Karpas-422 (cell line): ENCODE results near the gene PARP11. TPM values are rescaled to one million over a fixed set of nuclear protein-coding genes. Genes with fewer than 3 reads are reported as not detected.
"Not testable (repeated sequence)": the region's sequence is repeated elsewhere in the genome, so short reads cannot be mapped to it uniquely, and the experiment has no call there.

Source experiments
- DNase-seq: peaks from one replicate; pipeline ENCODE4 v3.0.0-alpha.2; 2015
- H2AFZ ChIP-seq: fragments of 200-600 bp; sonication (generic); 2 replicates; pipeline ENCODE4 v1.6.1; 2014; ENCODE audit warnings: antibody characterized with exemption, low read length, mixed read lengths
- H3K27ac ChIP-seq: fragments of 200-600 bp; sonication (generic); 2 replicates; pipeline ENCODE4 v1.5.1; 2014; ENCODE audit warnings: mild to moderate bottlenecking, low read length, moderate library complexity
- H3K27me3 ChIP-seq: fragments of 200-600 bp; sonication (generic); 2 replicates; pipeline ENCODE4 v1.6.1; 2014; ENCODE audit warnings: low read length, mixed read lengths
- H3K36me3 ChIP-seq: fragments of 200-600 bp; sonication (generic); 2 replicates; pipeline ENCODE4 v1.6.1; 2014; ENCODE audit warnings: low read length, mixed read lengths; ENCODE audit not compliant: insufficient read depth
- H3K4me1 ChIP-seq: fragments of 200-600 bp; sonication (generic); 2 replicates; pipeline ENCODE4 v1.6.1; 2014; ENCODE audit warnings: mild to moderate bottlenecking, low read length, mixed read lengths
- H3K4me2 ChIP-seq: fragments of 200-600 bp; sonication (generic); 2 replicates; pipeline ENCODE4 v1.6.1; 2014; ENCODE audit warnings: low read length, low read depth, mild to moderate bottlenecking; ENCODE audit not compliant: poor library complexity, severe bottlenecking
- H3K4me3 ChIP-seq: fragments of 200-600 bp; sonication (generic); 2 replicates; pipeline ENCODE4 v1.5.1; 2014; ENCODE audit warnings: mild to moderate bottlenecking, antibody characterized with exemption, low read length, mixed read lengths
- H3K79me2 ChIP-seq: fragments of 200-600 bp; sonication (generic); 2 replicates; pipeline ENCODE4 v1.6.1; 2014; ENCODE audit warnings: mild to moderate bottlenecking, low read length, mixed read lengths
- H3K9ac ChIP-seq: fragments of 200-600 bp; sonication (generic); 2 replicates; pipeline ENCODE4 v1.6.0; 2014; ENCODE audit warnings: low read length
- H3K9me2 ChIP-seq: fragments of 200-600 bp; sonication (generic), shearing (Covaris generic); replicated peaks from 2 replicates; pipeline ENCODE4 v1.6.0; 2014; ENCODE audit warnings: mild to moderate bottlenecking, low read length, moderate library complexity; ENCODE audit not compliant: insufficient read depth
- H3K9me3 ChIP-seq: fragments of 300-700, 200-600 bp; sonication (generic); 2 replicates; pipeline ENCODE4 v1.6.1; 2014; ENCODE audit warnings: low read length, mixed read lengths
- H4K20me1 ChIP-seq: fragments of 200-600 bp; sonication (generic); 2 replicates; pipeline ENCODE4 v1.6.1; 2014; ENCODE audit warnings: mild to moderate bottlenecking, antibody characterized with exemption, low read length, low read depth; ENCODE audit not compliant: insufficient read depth
- total RNA-seq: library from RNA; depleted of rRNA; stranded (reverse); fragments of >200 nt; shearing (Covaris generic); gene quantifications from 2 replicates; pipeline ENCODE4 v1.2.3, GENCODE V29; 2014; ENCODE audit warnings: low replicate concordance

PARP11 gene
- total RNA-seq, 1 experiment from 2014 or later: 10.2 TPM

GRCh38 chr12:3838701-3839548 is 34.3 kb downstream of the PARP11 start:
- not testable (repeated sequence) for H3K9me2 ChIP-seq, H3K4me3 ChIP-seq, DNase-seq, H3K27me3 ChIP-seq, H2AFZ ChIP-seq, H3K9ac ChIP-seq, H3K4me1 ChIP-seq, H3K36me3 ChIP-seq, H3K79me2 ChIP-seq, H3K4me2 ChIP-seq, H3K9me3 ChIP-seq, H3K27ac ChIP-seq
- 0 out of 2 replicates have a peak, but pooled peaks cover 18% of the 10 kb centered on the region for H4K20me1 ChIP-seq

- DNase-seq: no peak
- Histone ChIP-seq H3K27me3 (no peaks in the 10 kb centered on the region), H3K79me2 (no peaks in the 10 kb centered on the region), H3K4me3 (no peak overlapping the region), H3K4me1 (no peaks in the 10 kb centered on the region), H3K27ac (no peak overlapping the region), H3K9me2 (no peaks in the 10 kb centered on the region), H4K20me1 (0 out of 2 replicates have a peak, but pooled peaks cover 18% of the 10 kb centered on the region), H3K4me2 (no peak overlapping the region), H3K9me3 (no peaks in the 10 kb centered on the region), H3K9ac (no peak overlapping the region), H3K36me3 (no peaks in the 10 kb centered on the region), H2AFZ (no peak overlapping the region)
These were observed 35.1 kb downstream of the PARP11 start for GRCh38 chr12:3838076-3838475.

- Histone ChIP-seq H3K4me2 (no peak overlapping the region), H3K9ac (no peak overlapping the region), H3K4me1 (no peaks in the 10 kb centered on the region), H4K20me1 (peaks cover 27% of the 10 kb centered on the region; the same call in 1 of the 2 replicates), H3K27ac (no peak overlapping the region), H3K4me3 (no peak overlapping the region), H3K27me3 (no peaks in the 10 kb centered on the region), H3K9me3 (no peaks in the 10 kb centered on the region), H2AFZ (no peak overlapping the region), H3K9me2 (no peaks in the 10 kb centered on the region), H3K36me3 (no peaks in the 10 kb centered on the region), H3K79me2 (no peaks in the 10 kb centered on the region)
- DNase-seq: no peak
These were observed 36.1 kb downstream of the PARP11 start for GRCh38 chr12:3837049-3837448.

- no peak overlapping the region for H2AFZ ChIP-seq
- H3K9me3 ChIP-seq: no peaks in the 10 kb centered on the region
- H3K9ac ChIP-seq: no peak overlapping the region
- H3K4me1 ChIP-seq: no peaks in the 10 kb centered on the region
- no peak overlapping the region for H3K4me2 ChIP-seq
- no peaks in the 10 kb centered on the region for H3K9me2 ChIP-seq
- H3K79me2 ChIP-seq: no peaks in the 10 kb centered on the region
- H3K4me3 ChIP-seq: no peak overlapping the region
- no peak overlapping the region for H3K27ac ChIP-seq
- DNase-seq: no peak
- H4K20me1 ChIP-seq: peaks cover 27% of the 10 kb centered on the region; the same call in 1 of the 2 replicates
- no peaks in the 10 kb centered on the region for H3K27me3 ChIP-seq
- H3K36me3 ChIP-seq: no peaks in the 10 kb centered on the region
These were observed 36.6 kb downstream of the PARP11 start for GRCh38 chr12:3836641-3837040.

GRCh38 chr12:3835914-3836313 is 37.3 kb downstream of the PARP11 start:
- Histone ChIP-seq H3K9me3 (no peaks in the 10 kb centered on the region), H3K9ac (no peak overlapping the region), H2AFZ (no peak overlapping the region), H3K4me2 (no peak overlapping the region), H3K9me2 (no peaks in the 10 kb centered on the region), H3K4me1 (no peaks in the 10 kb centered on the region), H3K27ac (no peak overlapping the region), H3K79me2 (no peaks in the 10 kb centered on the region), H4K20me1 (peaks cover 27% of the 10 kb centered on the region; the same call in 1 of the 2 replicates), H3K36me3 (no peaks in the 10 kb centered on the region), H3K4me3 (no peak overlapping the region), H3K27me3 (no peaks in the 10 kb centered on the region)
- no peak for DNase-seq

GRCh38 chr12:3834774-3835173 is 38.4 kb downstream of the PARP11 start:
- Histone ChIP-seq H3K9ac (no peak overlapping the region), H3K27ac (no peak overlapping the region), H3K4me3 (no peak overlapping the region), H3K4me2 (no peak overlapping the region), H4K20me1 (peaks cover 27% of the 10 kb centered on the region; the same call in 1 of the 2 replicates), H2AFZ (no peak overlapping the region), H3K36me3 (no peaks in the 10 kb centered on the region), H3K9me3 (no peaks in the 10 kb centered on the region), H3K4me1 (peaks cover 4% of the 10 kb centered on the region), H3K27me3 (no peaks in the 10 kb centered on the region), H3K9me2 (no peaks in the 10 kb centered on the region), H3K79me2 (no peaks in the 10 kb centered on the region)
- DNase-seq: no peak

- Histone ChIP-seq H3K27me3 (no peaks in the 10 kb centered on the region), H3K9ac (no peak overlapping the region), H3K4me3 (no peak overlapping the region), H3K79me2 (no peaks in the 10 kb centered on the region), H3K4me1 (peaks cover 10% of the 10 kb centered on the region), H3K27ac (no peak overlapping the region), H4K20me1 (peaks cover 27% of the 10 kb centered on the region; the same call in 1 of the 2 replicates), H3K4me2 (no peak overlapping the region), H3K9me3 (no peaks in the 10 kb centered on the region), H3K9me2 (no peaks in the 10 kb centered on the region), H2AFZ (no peak overlapping the region), H3K36me3 (no peaks in the 10 kb centered on the region)
- no peak for DNase-seq
These were observed 39.4 kb downstream of the PARP11 start for GRCh38 chr12:3833670-3834310.

- Histone ChIP-seq H3K9me2 (no peaks in the 10 kb centered on the region), H2AFZ (no peak overlapping the region), H3K4me3 (no peak overlapping the region), H3K4me1 (peaks cover 11% of the 10 kb centered on the region), H3K27ac (no peak overlapping the region), H3K9ac (no peak overlapping the region), H4K20me1 (peaks cover 26% of the 10 kb centered on the region; the same call in 1 of the 2 replicates), H3K9me3 (no peaks in the 10 kb centered on the region), H3K79me2 (no peaks in the 10 kb centered on the region), H3K36me3 (no peaks in the 10 kb centered on the region), H3K4me2 (no peak overlapping the region), H3K27me3 (no peaks in the 10 kb centered on the region)
- DNase-seq: no peak
These were observed 40.5 kb downstream of the PARP11 start for GRCh38 chr12:3832738-3833137.
